DOHH2 (cell line): ENCODE results near the gene FRMD3.

Experiments used
- H3F3A ChIP-seq: fragments of 200-600 bp; sonication (generic), shearing (Covaris generic); 2 replicates; pipeline ENCODE4 v1.6.0; 2016; ENCODE audit warnings: antibody characterized with exemption, mild to moderate bottlenecking; ENCODE audit not compliant: control insufficient read depth, insufficient read depth
- H3K27ac ChIP-seq: fragments of 200-600 bp; sonication (generic); 2 replicates; pipeline ENCODE4 v1.5.1; 2014; ENCODE audit warnings: low read depth, mild to moderate bottlenecking, low read length, moderate library complexity
- H3K27me3 ChIP-seq: fragments of 200-600 bp; sonication (generic); 2 replicates; pipeline ENCODE4 v1.6.1; 2014; ENCODE audit warnings: mild to moderate bottlenecking, low read length, mixed read lengths; ENCODE audit not compliant: control insufficient read depth
- H3K36me3 ChIP-seq: fragments of 200-600 bp; sonication (generic); 2 replicates; pipeline ENCODE4 v1.6.1; 2014; ENCODE audit warnings: mild to moderate bottlenecking, low read length, moderate library complexity, mixed read lengths; ENCODE audit not compliant: control insufficient read depth
- H3K4me1 ChIP-seq: fragments of 200-600 bp; sonication (generic); 2 replicates; pipeline ENCODE4 v1.6.1; 2014; ENCODE audit warnings: mild to moderate bottlenecking, low read length, mixed read lengths; ENCODE audit not compliant: control insufficient read depth
- H3K4me2 ChIP-seq: fragments of 200-600 bp; sonication (generic); 2 replicates; pipeline ENCODE4 v1.6.0; 2014; ENCODE audit warnings: mild to moderate bottlenecking, low read length, moderate library complexity
- H3K4me3 ChIP-seq: fragments of 200-600 bp; sonication (generic); 2 replicates; pipeline ENCODE4 v1.5.1; 2014; ENCODE audit warnings: mild to moderate bottlenecking, low read length, mixed read lengths
- H3K79me2 ChIP-seq: fragments of 200-600 bp; sonication (generic); 2 replicates; pipeline ENCODE4 v1.6.1; 2014; ENCODE audit warnings: mild to moderate bottlenecking, low read length, mixed read lengths; ENCODE audit not compliant: control insufficient read depth
- H3K9me2 ChIP-seq: fragments of 200-600 bp; sonication (generic); replicated peaks from 2 replicates; pipeline ENCODE4 v1.6.1; 2014; ENCODE audit warnings: mild to moderate bottlenecking, low read length, mixed read lengths; ENCODE audit not compliant: control insufficient read depth
- H3K9me3 ChIP-seq: fragments of 200-600 bp; sonication (generic); 2 replicates; pipeline ENCODE4 v1.6.1; 2014; ENCODE audit warnings: antibody characterized with exemption, low read length, mixed read lengths; ENCODE audit not compliant: control insufficient read depth, insufficient read depth
- H4K20me1 ChIP-seq: fragments of 200-600 bp; sonication (generic); 2 replicates; pipeline ENCODE4 v1.6.0; 2014; ENCODE audit warnings: low read depth, mild to moderate bottlenecking, antibody characterized with exemption, low read length, moderate library complexity; ENCODE audit not compliant: control insufficient read depth, insufficient read depth
- CTCF ChIP-seq: fragments of 200-600 bp; sonication (generic); IDR thresholded peaks from one replicate; pipeline ENCODE4 v1.5.1; 2014; ENCODE audit warnings: antibody characterized with exemption, mild to moderate bottlenecking, low read depth, low read length; ENCODE audit not compliant: poor library complexity, severe bottlenecking
- EZH2phosphoT487 ChIP-seq: fragments of 200-600 bp; sonication (generic); IDR thresholded peaks from 2 replicates; pipeline ENCODE4 v1.6.1; 2017; ENCODE audit warnings: borderline replicate concordance, mild to moderate bottlenecking, antibody characterized with exemption, low read length, moderate library complexity, mixed read lengths

The FRMD3 gene

GRCh38 chr9:83200531-83200930 is 337.7 kb downstream of the FRMD3 start:
- no peaks in the 10 kb centered on the region for H3K36me3 ChIP-seq
- H3K27ac ChIP-seq, result no peak overlapping the region
- H3K79me2 ChIP-seq, result no peaks in the 10 kb centered on the region
- H3K4me2 ChIP-seq, result no peak overlapping the region
- no peaks in the 10 kb centered on the region for H3K9me2 ChIP-seq
- TF ChIP-seq EZH2phosphoT487 (no peak), CTCF (no peak)
- no peaks in the 10 kb centered on the region for H3K9me3 ChIP-seq
- no peaks in the 10 kb centered on the region for H4K20me1 ChIP-seq
- no peaks in the 10 kb centered on the region for H3F3A ChIP-seq
- H3K4me3 ChIP-seq, result no peak overlapping the region
- no peaks in the 10 kb centered on the region for H3K27me3 ChIP-seq
- H3K4me1 ChIP-seq, result no peaks in the 10 kb centered on the region

GRCh38 chr9:83199832-83200231 is 338.4 kb downstream of the FRMD3 start:
- H3K4me2 ChIP-seq, result no peak overlapping the region
- H3K4me3 ChIP-seq, result no peak overlapping the region
- TF ChIP-seq CTCF (no peak), EZH2phosphoT487 (no peak)
- no peaks in the 10 kb centered on the region for H4K20me1 ChIP-seq
- H3F3A ChIP-seq, result no peaks in the 10 kb centered on the region
- H3K27ac ChIP-seq, result no peak overlapping the region
- no peaks in the 10 kb centered on the region for H3K27me3 ChIP-seq
- no peaks in the 10 kb centered on the region for H3K4me1 ChIP-seq
- H3K9me2 ChIP-seq, result no peaks in the 10 kb centered on the region
- H3K9me3 ChIP-seq, result no peaks in the 10 kb centered on the region
- H3K79me2 ChIP-seq, result no peaks in the 10 kb centered on the region
- H3K36me3 ChIP-seq, result no peaks in the 10 kb centered on the region

- Histone ChIP-seq H3K27ac (no peak overlapping the region), H3K4me3 (no peak overlapping the region), H3K36me3 (no peaks in the 10 kb centered on the region), H3F3A (no peaks in the 10 kb centered on the region), H3K9me3 (no peaks in the 10 kb centered on the region), H3K27me3 (no peaks in the 10 kb centered on the region), H3K9me2 (no peaks in the 10 kb centered on the region), H4K20me1 (no peaks in the 10 kb centered on the region), H3K79me2 (no peaks in the 10 kb centered on the region), H3K4me1 (no peaks in the 10 kb centered on the region), H3K4me2 (no peak overlapping the region)
- no peak for TF ChIP-seq CTCF
- no peak for TF ChIP-seq EZH2phosphoT487
Observed at GRCh38 chr9:83199240-83199639, 339.0 kb downstream of the FRMD3 start.

- no peaks in the 10 kb centered on the region for H3K4me1 ChIP-seq
- no peak overlapping the region for H3K4me3 ChIP-seq
- H3K79me2 ChIP-seq, result no peaks in the 10 kb centered on the region
- H4K20me1 ChIP-seq, result no peaks in the 10 kb centered on the region
- no peak overlapping the region for H3K27ac ChIP-seq
- H3K4me2 ChIP-seq, result no peak overlapping the region
- TF ChIP-seq CTCF, result no peak
- TF ChIP-seq EZH2phosphoT487, result no peak
- no peaks in the 10 kb centered on the region for H3F3A ChIP-seq
- no peaks in the 10 kb centered on the region for H3K9me2 ChIP-seq
- no peaks in the 10 kb centered on the region for H3K9me3 ChIP-seq
- no peaks in the 10 kb centered on the region for H3K27me3 ChIP-seq
- no peaks in the 10 kb centered on the region for H3K36me3 ChIP-seq
Observed at GRCh38 chr9:83198371-83198770, 339.8 kb downstream of the FRMD3 start.
